ENCODE data around the gene PDE7B. TPM values are rescaled to one million over a fixed set of nuclear protein-coding genes. Genes with fewer than 3 reads are reported as not detected.
"Not testable (repeated sequence)": the region's sequence is repeated elsewhere in the genome, so short reads cannot be mapped to it uniquely, and the experiment has no call there.

The PDE7B gene
- total and polyA plus RNA-seq, 8 donors = 0.29 to 73.2 (median 5.0) TPM

GRCh38 chr6:136094812-136095211, 243.3 kb downstream of the PDE7B start:
- 86 to 95% (median 92%) methylated on average over 3 of the region's 3 CpGs for WGBS, 5 donors
- intact Hi-C loops (cut with DNase I; ENCODE audit: low total_unique reads) = no loop called here
- Histone ChIP-seq H3K4me1 (peaks cover 0 to 6% (median 0%) of the 10 kb centered on the region in 4 donors), H3K27ac (no peak overlapping the region), H3K36me3 (no peaks in the 10 kb centered on the region), H3K4me3 (no peak overlapping the region), H3K9me3 (peaks cover 0 to 8% (median 0%) of the 10 kb centered on the region in 4 donors), H3K27me3 (no peaks in the 10 kb centered on the region)
- TF ChIP-seq POLR2AphosphoS5 (IDR thresholded peaks at IDR 0.05) = no peak
- no peak for DNase-seq

DNA sequence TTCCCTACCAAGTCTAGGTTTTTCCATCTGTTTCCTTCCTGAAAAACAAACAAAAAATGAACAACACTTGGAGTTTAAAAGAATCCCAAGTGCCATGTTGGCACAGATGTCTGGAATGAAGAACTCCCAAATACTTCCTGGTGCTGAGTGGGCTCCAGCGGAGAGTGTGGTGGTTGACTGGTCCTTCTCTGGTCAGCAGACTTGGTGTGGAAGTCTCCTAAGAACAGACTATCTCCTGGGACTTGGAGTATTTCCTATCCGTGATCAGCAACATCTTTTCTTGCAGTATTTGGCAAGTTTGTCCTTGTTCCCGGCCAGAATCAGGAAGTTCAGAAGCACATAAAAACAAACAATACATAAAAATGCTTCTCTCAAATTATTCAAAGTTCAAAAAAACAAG, 244.5 kb downstream of the PDE7B start:
- TF ChIP-seq EP300 (IDR thresholded peaks at IDR 0.05) = no peak
- TF ChIP-seq POLR2AphosphoS5 (IDR thresholded peaks at IDR 0.05) = peak in 1 of 3 donors; percentile 41
- TF ChIP-seq POLR2A (IDR thresholded peaks at IDR 0.05) = no peak
- no peak for TF ChIP-seq CTCF (IDR thresholded peaks at IDR 0.05)
- Histone ChIP-seq H3K27me3 (no peaks in the 10 kb centered on the region), H3K36me3 (no peaks in the 10 kb centered on the region), H3K4me1 (peaks cover 0 to 7% (median 0%) of the 10 kb centered on the region in 4 donors), H3K4me3 (no peak overlapping the region), H3K9me3 (peaks cover 0 to 8% (median 0%) of the 10 kb centered on the region in 4 donors), H3K27ac (peak overlapping the region in 2 of 5 donors; percentile 9 to 64)
- intact Hi-C loops (cut with DNase I; ENCODE audit: low total_unique reads) = no loop called here
- WGBS, 5 donors = 43 to 61% (median 56%) methylated on average over 3 of the region's 3 CpGs
- DNase-seq = peak in 1 of 2 donors; percentile 32

DNA sequence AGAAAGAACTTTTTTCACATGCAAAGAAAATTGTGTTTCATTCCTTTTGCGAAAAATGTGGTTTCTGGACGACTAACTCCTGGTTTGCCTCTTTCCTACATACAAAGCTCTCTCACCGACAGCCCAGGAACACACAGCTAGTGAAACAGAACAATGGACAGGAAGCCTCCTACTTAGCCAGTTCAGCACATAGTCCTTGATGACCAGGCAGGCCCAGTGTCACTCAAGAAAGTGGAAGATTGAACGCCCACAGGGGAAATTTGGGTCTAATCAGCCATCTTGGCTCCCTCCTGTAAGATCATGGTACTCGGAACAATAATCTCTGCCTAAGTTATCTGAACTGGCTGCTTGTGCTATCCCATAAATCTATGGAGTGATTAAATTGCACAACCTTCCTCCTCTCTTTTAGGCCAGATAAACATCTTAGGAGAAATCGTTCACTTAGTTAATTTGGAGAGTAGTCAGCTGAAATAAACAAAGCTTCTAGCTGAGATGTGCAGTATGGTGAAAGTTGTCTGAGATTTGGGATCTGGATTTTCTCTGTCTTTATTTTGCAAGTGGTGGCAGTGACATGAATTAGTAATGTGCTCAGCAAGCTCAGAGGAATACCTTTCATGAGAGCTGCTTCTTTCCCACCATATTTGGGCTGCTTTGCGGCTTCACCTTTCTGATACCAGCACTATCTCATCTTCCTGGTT, 251.6 kb downstream of the PDE7B start:
- H3K4me1 ChIP-seq = peaks cover 8 to 59% (median 32%) of the 10 kb centered on the region in 4 donors
- intact Hi-C loops (cut with DNase I; ENCODE audit: low total_unique reads) = no loop called here
- H3K36me3 ChIP-seq = no peaks in the 10 kb centered on the region
- 62 to 79% (median 70%) methylated on average over 7 of the region's 7 CpGs for WGBS, 5 donors
- TF ChIP-seq POLR2AphosphoS5 (IDR thresholded peaks at IDR 0.05) (peak; percentile 70 to 92 (median 80)), EP300 (IDR thresholded peaks at IDR 0.05) (no peak)
- H3K9me3 ChIP-seq = no peaks in the 10 kb centered on the region
- H3K4me3 ChIP-seq = no peak overlapping the region
- H3K27me3 ChIP-seq = no peaks in the 10 kb centered on the region
- DNase-seq = peak in 1 of 2 donors; percentile 59
- H3K27ac ChIP-seq = peak overlapping the region; percentile 37 to 85 (median 73)

- Histone ChIP-seq H3K4me3 (no peak overlapping the region), H3K4me1 (peaks cover 8 to 61% (median 35%) of the 10 kb centered on the region in 4 donors), H3K27ac (peak overlapping the region; percentile 37 to 85 (median 73)), H3K27me3 (no peaks in the 10 kb centered on the region), H3K36me3 (no peaks in the 10 kb centered on the region), H3K9me3 (no peaks in the 10 kb centered on the region)
- TF ChIP-seq POLR2AphosphoS5 (IDR thresholded peaks at IDR 0.05) (peak; percentile 68 to 90 (median 70)), EP300 (IDR thresholded peaks at IDR 0.05) (no peak), CTCF (IDR thresholded peaks at IDR 0.05) (no peak)
- DNase-seq = peak in 1 of 2 donors; percentile 66
- intact Hi-C loops (cut with DNase I; ENCODE audit: low total_unique reads) = no loop called here
- WGBS, 5 donors = 44 to 66% (median 63%) methylated on average over 7 of the region's 7 CpGs
Observed at GRCh38 chr6:136103763-136104311, 252.3 kb downstream of the PDE7B start.

DNA sequence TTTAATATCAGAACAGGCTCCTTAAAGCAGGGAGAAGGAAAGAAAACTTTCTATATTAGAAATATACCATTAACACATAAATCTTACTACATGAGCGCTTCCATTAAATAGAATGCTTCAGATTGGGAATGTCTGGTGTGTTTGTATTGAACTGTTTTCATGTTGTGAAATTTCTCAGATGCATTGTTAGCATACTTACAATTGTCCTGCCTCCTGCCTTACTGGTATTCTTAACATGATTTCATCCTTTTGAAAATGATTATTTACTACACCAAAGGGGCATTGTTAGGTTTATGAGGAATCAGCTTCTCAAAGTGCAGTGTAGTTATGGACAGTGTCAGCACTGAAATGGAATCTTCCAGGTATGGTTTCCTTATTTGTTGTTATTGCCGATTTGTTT, 253.1 kb downstream of the PDE7B start:
- WGBS, 5 donors = 67 to 92% (median 91%) methylated on average over 2 of the region's 2 CpGs
- no peak for TF ChIP-seq EP300 (IDR thresholded peaks at IDR 0.05)
- TF ChIP-seq POLR2AphosphoS5 (IDR thresholded peaks at IDR 0.05) = no peak
- no peak for TF ChIP-seq POLR2A (IDR thresholded peaks at IDR 0.05)
- no peak for TF ChIP-seq CTCF (IDR thresholded peaks at IDR 0.05)
- Histone ChIP-seq H3K4me3 (no peak overlapping the region), H3K27me3 (no peaks in the 10 kb centered on the region), H3K9me3 (no peaks in the 10 kb centered on the region), H3K36me3 (no peaks in the 10 kb centered on the region), H3K27ac (peak overlapping the region in 4 of 5 donors; percentile 65 to 85 (median 78)), H3K4me1 (peaks cover 8 to 63% (median 35%) of the 10 kb centered on the region in 4 donors)
- no peak for DNase-seq
- intact Hi-C loops (cut with DNase I; ENCODE audit: low total_unique reads) = no loop called here

DNA sequence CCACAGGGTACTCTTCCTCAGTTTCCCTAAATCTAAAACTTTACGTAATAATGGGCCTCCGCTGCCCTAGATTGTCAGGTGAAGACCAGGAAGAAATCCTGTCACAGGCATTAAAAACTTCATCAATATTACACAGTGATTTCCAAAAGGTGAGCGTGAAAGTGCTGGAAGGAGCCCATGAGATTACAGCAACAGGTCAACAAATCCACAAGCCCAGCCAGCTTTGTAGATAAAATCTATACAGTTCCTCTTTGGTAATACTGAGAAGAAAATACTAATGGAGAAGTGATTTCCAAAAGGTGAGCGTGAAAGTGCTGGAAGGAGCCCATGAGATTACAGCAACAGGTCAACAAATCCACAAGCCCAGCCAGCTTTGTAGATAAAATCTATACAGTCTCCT, 254.3 kb downstream of the PDE7B start:
- H3K36me3 ChIP-seq; DNase-seq; intact Hi-C loops (cut with DNase I; ENCODE audit: low total_unique reads); H3K9me3 ChIP-seq; H3K4me3 ChIP-seq; H3K27me3 ChIP-seq: not testable (repeated sequence)
- peaks cover 8 to 63% (median 35%) of the 10 kb centered on the region in 4 donors for H3K4me1 ChIP-seq
- peak overlapping the region in 2 of 5 donors; percentile 84 to 85 for H3K27ac ChIP-seq
- WGBS, 5 donors = 44 to 70% (median 61%) methylated on average over 4 of the region's 4 CpGs
